BLaER1 (cell line): ENCODE measurements around the gene THYN1.

ENCODE experiments used
- H3K27ac ChIP-seq: shearing (Covaris generic); formaldehyde crosslinking; 2 replicates; pipeline ENCODE4 v1.8.1; 2022
- H3K27me3 ChIP-seq: shearing (Covaris generic); formaldehyde crosslinking; 2 replicates; pipeline ENCODE4 v1.8.1; 2022
- H3K36me3 ChIP-seq: shearing (Covaris generic); formaldehyde crosslinking; 2 replicates; pipeline ENCODE4 v1.8.1; 2022
- H3K4me1 ChIP-seq: shearing (Covaris generic); formaldehyde crosslinking; 2 replicates; pipeline ENCODE4 v1.8.1; 2022
- H3K4me2 ChIP-seq: shearing (Covaris generic); formaldehyde crosslinking; 2 replicates; pipeline ENCODE4 v1.8.1; 2022
- H3K4me3 ChIP-seq: shearing (Covaris generic); formaldehyde crosslinking; 2 replicates; pipeline ENCODE4 v1.8.1; 2022
- H3K9ac ChIP-seq: shearing (Covaris generic); formaldehyde crosslinking; 2 replicates; pipeline ENCODE4 v1.8.1; 2022
- H3K9me3 ChIP-seq: shearing (Covaris generic); formaldehyde crosslinking; 2 replicates; pipeline ENCODE4 v1.8.1; 2022
- H4K20me1 ChIP-seq: shearing (Covaris generic); formaldehyde crosslinking; 2 replicates; pipeline ENCODE4 v1.8.1; 2022
- Cebpa-rat ChIP-seq: shearing (Covaris generic); IDR thresholded peaks from 2 replicates; pipeline ENCODE4 v1.8.1; 2022

THYN1 gene

GRCh38 chr11:134240592-134240991 lies 12.6 kb downstream of the THYN1 start:
- TF ChIP-seq Cebpa-rat, result no peak
- Histone ChIP-seq H3K9me3 (no peaks in the 10 kb centered on the region), H3K36me3 (peaks cover 79% of the 10 kb centered on the region), H4K20me1 (peaks cover 71% of the 10 kb centered on the region), H3K27me3 (peaks cover 6% of the 10 kb centered on the region; the same call in 1 of the 2 replicates), H3K27ac (no peak overlapping the region), H3K9ac (no peak overlapping the region), H3K4me1 (peaks cover 68% of the 10 kb centered on the region), H3K4me2 (no peak overlapping the region), H3K4me3 (no peak overlapping the region)

GRCh38 chr11:134238956-134239355 lies 14.2 kb downstream of the THYN1 start:
- H3K4me1 ChIP-seq, result peaks cover 73% of the 10 kb centered on the region
- no peak overlapping the region for H3K9ac ChIP-seq
- H3K9me3 ChIP-seq, result no peaks in the 10 kb centered on the region
- no peak overlapping the region for H3K4me3 ChIP-seq
- H3K27me3 ChIP-seq, result peaks cover 6% of the 10 kb centered on the region; the same call in 1 of the 2 replicates
- H3K4me2 ChIP-seq, result no peak overlapping the region
- TF ChIP-seq Cebpa-rat, result no peak
- H3K27ac ChIP-seq, result no peak overlapping the region
- H3K36me3 ChIP-seq, result peaks cover 77% of the 10 kb centered on the region
- peaks cover 83% of the 10 kb centered on the region for H4K20me1 ChIP-seq

- Histone ChIP-seq H3K9ac (no peak overlapping the region), H3K4me1 (peaks cover 73% of the 10 kb centered on the region), H3K27ac (no peak overlapping the region), H3K4me3 (no peak overlapping the region), H3K36me3 (peaks cover 67% of the 10 kb centered on the region), H3K27me3 (peaks cover 6% of the 10 kb centered on the region; the same call in 1 of the 2 replicates), H3K4me2 (peak overlapping the region; percentile 33), H4K20me1 (peaks cover 87% of the 10 kb centered on the region), H3K9me3 (no peaks in the 10 kb centered on the region)
- TF ChIP-seq Cebpa-rat, result no peak
Observed at GRCh38 chr11:134237557-134237922, 15.6 kb downstream of the THYN1 start.

- no peak for TF ChIP-seq Cebpa-rat
- Histone ChIP-seq H4K20me1 (peaks cover 87% of the 10 kb centered on the region), H3K9ac (no peak overlapping the region)
Observed at GRCh38 chr11:134236834-134237556, 16.2 kb downstream of the THYN1 start.

GRCh38 chr11:134235399-134235798 lies 17.8 kb downstream of the THYN1 start:
- Histone ChIP-seq H3K9me3 (no peaks in the 10 kb centered on the region), H4K20me1 (peaks cover 92% of the 10 kb centered on the region), H3K27me3 (no peaks in the 10 kb centered on the region), H3K4me1 (peaks cover 78% of the 10 kb centered on the region), H3K27ac (no peak overlapping the region), H3K4me2 (no peak overlapping the region), H3K9ac (no peak overlapping the region), H3K4me3 (no peak overlapping the region), H3K36me3 (peaks cover 59% of the 10 kb centered on the region)
- TF ChIP-seq Cebpa-rat, result no peak

More at GRCh38 chr11:134236834-134237556, 16.2 kb downstream of the THYN1 start:
- Histone ChIP-seq H3K4me1 (peaks cover 73% of the 10 kb centered on the region), H3K36me3 (peaks cover 67% of the 10 kb centered on the region), H3K27ac (no peak overlapping the region), H3K4me3 (no peak overlapping the region), H3K27me3 (peaks cover 6% of the 10 kb centered on the region; the same call in 1 of the 2 replicates), H3K9me3 (no peaks in the 10 kb centered on the region), H3K4me2 (peak overlapping the region; percentile 33)

GRCh38 chr11:134233729-134234179 lies 19.4 kb downstream of the THYN1 start:
- no peaks in the 10 kb centered on the region for H3K27me3 ChIP-seq
- no peaks in the 10 kb centered on the region for H3K9me3 ChIP-seq
- no peak overlapping the region for H3K4me3 ChIP-seq
- peaks cover 81% of the 10 kb centered on the region for H3K4me1 ChIP-seq
- H3K27ac ChIP-seq, result no peak overlapping the region
- H3K36me3 ChIP-seq, result peaks cover 42% of the 10 kb centered on the region
- no peak overlapping the region; the same call in 1 of the 2 replicates for H3K9ac ChIP-seq
- H4K20me1 ChIP-seq, result peaks cover 93% of the 10 kb centered on the region
- no peak for TF ChIP-seq Cebpa-rat
- H3K4me2 ChIP-seq, result peak overlapping the region; percentile 97

- peak overlapping the region; percentile 34; the same call in 1 of the 2 replicates for H3K9ac ChIP-seq
- peak overlapping the region; percentile 97 for H3K4me2 ChIP-seq
- no peak for TF ChIP-seq Cebpa-rat
- peaks cover 6% of the 10 kb centered on the region; the same call in 1 of the 2 replicates for H3K27me3 ChIP-seq
- peaks cover 27% of the 10 kb centered on the region for H3K36me3 ChIP-seq
- H3K9me3 ChIP-seq, result no peaks in the 10 kb centered on the region
- peaks cover 97% of the 10 kb centered on the region for H4K20me1 ChIP-seq
- H3K4me1 ChIP-seq, result peaks cover 81% of the 10 kb centered on the region
- peak overlapping the region; percentile 51 for H3K27ac ChIP-seq
- H3K4me3 ChIP-seq, result peak overlapping the region; percentile 43; the same call in 1 of the 2 replicates
Observed at GRCh38 chr11:134231958-134232659, 21.0 kb downstream of the THYN1 start.

GRCh38 chr11:134230339-134230738 lies 22.8 kb downstream of the THYN1 start:
- peaks cover 100% of the 10 kb centered on the region for H4K20me1 ChIP-seq
- H3K36me3 ChIP-seq, result peaks cover 12% of the 10 kb centered on the region
- peaks cover 97% of the 10 kb centered on the region for H3K4me1 ChIP-seq
- peak overlapping the region; percentile 97 for H3K4me2 ChIP-seq
- no peak for TF ChIP-seq Cebpa-rat
- no peaks in the 10 kb centered on the region for H3K9me3 ChIP-seq
- H3K9ac ChIP-seq, result no peak overlapping the region
- H3K27me3 ChIP-seq, result peaks cover 23% of the 10 kb centered on the region
- no peak overlapping the region for H3K27ac ChIP-seq
- peak overlapping the region; percentile 43 for H3K4me3 ChIP-seq

- 0 out of 2 replicates have a peak, but pooled peaks cover 1% of the 10 kb centered on the region for H3K36me3 ChIP-seq
- H4K20me1 ChIP-seq, result peaks cover 94% of the 10 kb centered on the region
- TF ChIP-seq Cebpa-rat, result no peak
- no peaks in the 10 kb centered on the region for H3K9me3 ChIP-seq
- peaks cover 29% of the 10 kb centered on the region for H3K27me3 ChIP-seq
- no peak overlapping the region for H3K27ac ChIP-seq
- H3K9ac ChIP-seq, result no peak overlapping the region
- peaks cover 90% of the 10 kb centered on the region for H3K4me1 ChIP-seq
- H3K4me2 ChIP-seq, result peak overlapping the region; percentile 97
- H3K4me3 ChIP-seq, result peak overlapping the region; percentile 26; the same call in 1 of the 2 replicates
Observed at GRCh38 chr11:134229126-134229790, 23.9 kb downstream of the THYN1 start.
